DND-41 (cell line): Measurements from ENCODE around the gene PSMD3.
A peak's percentile ranks its signal among the peaks of the same experiment; 100 is the strongest.
"Not testable (repeated sequence)": the region's sequence is repeated elsewhere in the genome, so short reads cannot be mapped to it uniquely, and the experiment has no call there.

Source experiments
- ATAC-seq: fragments of 200-7000 bp; cut with Tn5 transposase; 3 replicates; pipeline ENCODE4 v1.9.1; 2021; ENCODE audit warnings: low read depth; ENCODE audit not compliant: insufficient read depth
- DNase-seq: peaks from one replicate; pipeline ENCODE4 v3.0.0-alpha.2; 2020
- H2AFZ ChIP-seq: 2 replicates; pipeline ENCODE4 v1.6.0; 2012; ENCODE audit warnings: low read depth, low read length
- H3K27ac ChIP-seq: 2 replicates; pipeline ENCODE4 v1.5.1; 2012; ENCODE audit warnings: low read length, inconsistent platforms
- H3K27me3 ChIP-seq: fragments of 200-600 bp; sonication (generic); 2 replicates; pipeline ENCODE4 v1.6.0; 2012; ENCODE audit warnings: low read length, mild to moderate bottlenecking, inconsistent platforms; ENCODE audit not compliant: insufficient read depth, poor library complexity
- H3K36me3 ChIP-seq: 2 replicates; pipeline ENCODE4 v1.5.1; 2012; ENCODE audit warnings: low read length, inconsistent platforms; ENCODE audit not compliant: insufficient read depth
- H3K4me1 ChIP-seq: 2 replicates; pipeline ENCODE4 v1.5.1; 2012; ENCODE audit warnings: mild to moderate bottlenecking, low read length; ENCODE audit not compliant: insufficient read depth
- H3K4me2 ChIP-seq: 2 replicates; pipeline ENCODE4 v1.6.0; 2012; ENCODE audit warnings: mild to moderate bottlenecking, moderate library complexity, low read length, inconsistent platforms; ENCODE audit not compliant: insufficient read depth
- H3K4me3 ChIP-seq, 2 experiments: fragments of 200-600 bp in 1 of 2; shearing (Covaris generic) in 1 of 2; 2 replicates each; pipeline ENCODE4 v1.5.1; 2012 to 2016; ENCODE audit warnings: inconsistent platforms in 2 of 2, low read length in 2 of 2, mild to moderate bottlenecking in 2 of 2, low read depth in 1 of 2, moderate library complexity in 1 of 2
- H3K79me2 ChIP-seq: 2 replicates; pipeline ENCODE4 v1.6.0; 2012; ENCODE audit warnings: low read length, inconsistent platforms; ENCODE audit not compliant: insufficient read depth
- H3K9ac ChIP-seq: 2 replicates; pipeline ENCODE4 v1.6.0; 2012; ENCODE audit warnings: low read depth, mild to moderate bottlenecking, inconsistent platforms, low read length, moderate library complexity
- H3K9me3 ChIP-seq: 2 replicates; pipeline ENCODE4 v1.5.1; 2012; ENCODE audit warnings: low read length, moderate library complexity, mild to moderate bottlenecking, inconsistent platforms; ENCODE audit not compliant: insufficient read depth, severe bottlenecking
- H4K20me1 ChIP-seq: 2 replicates; pipeline ENCODE4 v1.6.0; 2012; ENCODE audit warnings: low read length; ENCODE audit not compliant: insufficient read depth
- CTCF ChIP-seq: IDR thresholded peaks from 2 replicates; pipeline ENCODE4 v1.5.1; 2012; ENCODE audit warnings: borderline replicate concordance, low read length, moderate library complexity, mild to moderate bottlenecking; ENCODE audit not compliant: poor library complexity, severe bottlenecking; ENCODE audit errors: extremely low read depth
- EZH2 ChIP-seq: IDR thresholded peaks from 3 replicates; pipeline ENCODE4 v1.6.1; 2012; ENCODE audit warnings: borderline replicate concordance, low read depth, mild to moderate bottlenecking, moderate library complexity, low read length, inconsistent platforms; ENCODE audit not compliant: severe bottlenecking

The PSMD3 gene

GRCh38 chr17:39999067-39999466, 18.5 kb downstream of the PSMD3 start:
- no peak for TF ChIP-seq CTCF
- TF ChIP-seq EZH2, result no peak
- H3K9me3 ChIP-seq, result no peaks in the 10 kb centered on the region
- no peaks in the 10 kb centered on the region for H3K79me2 ChIP-seq
- H2AFZ ChIP-seq, result no peak overlapping the region
- DNase-seq (no peak), ATAC-seq (peak; percentile 13; the same call in 1 of the 3 replicates)
- H3K27me3 ChIP-seq, result no peaks in the 10 kb centered on the region
- no peak overlapping the region for H3K27ac ChIP-seq
- peaks cover 40% of the 10 kb centered on the region for H3K36me3 ChIP-seq
- no peaks in the 10 kb centered on the region for H3K4me1 ChIP-seq
- H3K9ac ChIP-seq, result no peak overlapping the region
- H3K4me3 ChIP-seq, result no peak overlapping the region
- no peak overlapping the region for H3K4me2 ChIP-seq
- H4K20me1 ChIP-seq, result peaks cover under 1% of the 10 kb centered on the region

- TF ChIP-seq EZH2 (no peak), CTCF (no peak)
- Histone ChIP-seq H3K4me1 (no peaks in the 10 kb centered on the region), H3K4me3 (no peak overlapping the region), H3K27ac (no peak overlapping the region), H3K9ac (no peak overlapping the region), H3K4me2 (no peak overlapping the region), H4K20me1 (no peaks in the 10 kb centered on the region; the same call in none of the 2 replicates), H3K9me3 (no peaks in the 10 kb centered on the region), H3K79me2 (no peaks in the 10 kb centered on the region), H2AFZ (no peak overlapping the region), H3K36me3 (peaks cover 29% of the 10 kb centered on the region), H3K27me3 (no peaks in the 10 kb centered on the region)
- ATAC-seq (no peak), DNase-seq (no peak)
Measured at GRCh38 chr17:40000161-40000560, 19.6 kb downstream of the PSMD3 start.

GRCh38 chr17:40001335-40001734, 20.7 kb downstream of the PSMD3 start:
- H3K4me1 ChIP-seq, H3K4me3 ChIP-seq, H3K27me3 ChIP-seq, H3K79me2 ChIP-seq, H4K20me1 ChIP-seq, H3K9me3 ChIP-seq, H3K9ac ChIP-seq, DNase-seq, H2AFZ ChIP-seq, H3K27ac ChIP-seq, ATAC-seq, H3K4me2 ChIP-seq: not testable (repeated sequence)
- peaks cover 17% of the 10 kb centered on the region for H3K36me3 ChIP-seq

GRCh38 chr17:40004072-40004471, 23.5 kb downstream of the PSMD3 start:
- Histone ChIP-seq H3K4me2 (no peak overlapping the region), H3K9ac (no peak overlapping the region), H3K27ac (no peak overlapping the region), H4K20me1 (no peaks in the 10 kb centered on the region), H3K4me3 (no peak overlapping the region), H3K27me3 (no peaks in the 10 kb centered on the region), H2AFZ (no peak overlapping the region), H3K4me1 (no peaks in the 10 kb centered on the region), H3K9me3 (no peaks in the 10 kb centered on the region), H3K79me2 (no peaks in the 10 kb centered on the region), H3K36me3 (no peaks in the 10 kb centered on the region)
- TF ChIP-seq CTCF, result no peak
- TF ChIP-seq EZH2, result no peak
- DNase-seq (no peak), ATAC-seq (no peak)
